K562 (cell line): Measurements from ENCODE around the gene KDM4C. TPM values are rescaled to one million over a fixed set of nuclear protein-coding genes. Genes with fewer than 3 reads are reported as not detected.

Experiments
- ATAC-seq: fragments of 200-7000 bp; cut with Tn5 transposase; 3 replicates; pipeline ENCODE4 v1.9.1; 2020; ENCODE audit warnings: moderate library complexity
- BruUV-seq: library from RNA; stranded (reverse); fragments of 400-500 nt; replicated peaks from 2 replicates; lab custom pipeline; 2021; lab: Mats Ljungman, UMichigan
- CTCF ChIA-PET: fragments of 300-600 bp; formaldehyde crosslinking; extraction: SDS; loops from one replicate; lab custom pipeline; 2021; ENCODE audit warnings: low intra/inter-chr PET ratio; lab: Yijun Ruan, JAX
- POLR2A ChIA-PET: fragments of 300-600, 350-650 bp; sonication (Branson Sonifier 250); formaldehyde crosslinking; extraction: SDS; loops from one replicate; lab custom pipeline; 2021; ENCODE audit warnings: antibody characterized with exemption, inconsistent platforms; lab: Yijun Ruan, JAX
- DNase-seq, 4 experiments: peaks; one replicate each; pipeline versions ENCODE4 v3.0.0 to v3.0.0-alpha.2; 2011 to 2018; ENCODE audit warnings: low spot score in 3 of 4, mixed read lengths in 3 of 4; ENCODE audit errors: extremely low read depth in 1 of 4
- FAIRE-seq: peaks from 2 replicates; lab custom pipeline; 2011; peaks lifted over from hg19 to GRCh38; lab: Jason Lieb, UNC
- H2AFZ ChIP-seq: 2 replicates; pipeline ENCODE4 v1.6.0; 2011; ENCODE audit warnings: low read depth, low read length, control low read depth, inconsistent platforms
- H3K27ac ChIP-seq: fragments of 200-600 bp; 3 replicates; pipeline ENCODE4 v1.8.0; 2011; ENCODE audit warnings: low read depth, mild to moderate bottlenecking, control low read depth, inconsistent platforms, low read length, moderate library complexity, mixed read lengths; ENCODE audit errors: extremely low read depth
- H3K27me3 ChIP-seq, 2 experiments: fragments of 300-600 bp in 1 of 2; 2 replicates in 1 of 2; 3 replicates in 1 of 2; pipeline versions ENCODE4 v1.6.0 to v1.8.0; 2011; ENCODE audit warnings: inconsistent platforms in 2 of 2, low read length in 2 of 2, mild to moderate bottlenecking in 1 of 2, mixed read lengths in 1 of 2, moderate library complexity in 1 of 2; ENCODE audit not compliant: control insufficient read depth in 2 of 2, insufficient read depth in 2 of 2
- H3K36me3 ChIP-seq: fragments of 300-600 bp; 3 replicates; pipeline ENCODE4 v1.8.0; 2011; ENCODE audit warnings: mild to moderate bottlenecking, low read length, inconsistent platforms; ENCODE audit not compliant: control insufficient read depth, insufficient read depth
- H3K4me1 ChIP-seq, 2 experiments: fragments of 200-600 bp in 1 of 2; replicated peaks in 1 of 2; 2 replicates in 1 of 2; 3 replicates in 1 of 2; pipeline versions ENCODE4 v1.5.1 to v1.8.0; 2011; ENCODE audit warnings: inconsistent platforms in 2 of 2, low read length in 2 of 2, mild to moderate bottlenecking in 1 of 2, mixed read lengths in 1 of 2, moderate library complexity in 1 of 2; ENCODE audit not compliant: control insufficient read depth in 2 of 2, insufficient read depth in 2 of 2
- H3K4me2 ChIP-seq: 2 replicates; pipeline ENCODE4 v1.6.1; 2011; ENCODE audit warnings: low read length, control low read depth, inconsistent platforms, mixed read lengths; ENCODE audit not compliant: insufficient read depth
- H3K4me3 ChIP-seq: fragments of 200-600 bp; sonication (generic), shearing (Covaris generic); 2 replicates; pipeline ENCODE4 v1.5.1; 2016; ENCODE audit warnings: control low read depth, inconsistent platforms
- H3K79me2 ChIP-seq: fragments of 200-600 bp; 3 replicates; pipeline ENCODE4 v1.8.0; 2011; ENCODE audit warnings: low read length, inconsistent platforms; ENCODE audit not compliant: control insufficient read depth, insufficient read depth
- H3K9ac ChIP-seq, 2 experiments: 2 replicates each; pipeline versions ENCODE4 v1.6.0 to v1.6.1; 2011; ENCODE audit warnings: low read depth in 2 of 2, low read length in 2 of 2, control low read depth in 1 of 2, inconsistent platforms in 1 of 2, mild to moderate bottlenecking in 1 of 2, mixed read lengths in 1 of 2; ENCODE audit not compliant: insufficient read depth in 1 of 2
- H3K9me1 ChIP-seq: one replicate; pipeline ENCODE4 v1.6.0; 2011; ENCODE audit warnings: inconsistent platforms, mild to moderate bottlenecking, low read length, moderate library complexity; ENCODE audit not compliant: control insufficient read depth, insufficient read depth
- H3K9me3 ChIP-seq: replicated peaks from 2 replicates; pipeline ENCODE4 v1.5.1; 2011; ENCODE audit warnings: low read depth, low read length, inconsistent platforms; ENCODE audit not compliant: control insufficient read depth, insufficient read depth
- H4K20me1 ChIP-seq: replicated peaks from 2 replicates; pipeline ENCODE4 v1.6.1; 2011; ENCODE audit warnings: low read length, inconsistent platforms, mixed read lengths; ENCODE audit not compliant: control insufficient read depth, insufficient read depth
- ARID1B ChIP-seq: fragments of 450-650 bp; IDR thresholded peaks from 2 replicates; pipeline ENCODE4 v1.6.1; 2016; ENCODE audit warnings: antibody characterized with exemption, mild to moderate bottlenecking, inconsistent platforms
- JUN ChIP-seq, 2 experiments: sonication (generic) in 1 of 2; formaldehyde crosslinking in 1 of 2; IDR thresholded peaks; 2 replicates each; pipeline versions ENCODE4 v1.6.1 to v1.8.0; 2012 to 2022; ENCODE audit warnings: borderline replicate concordance in 2 of 2, mild to moderate bottlenecking in 2 of 2, improper control_type of control experiment in 1 of 2, low read depth in 1 of 2, low read length in 1 of 2, missing genetic modification reagents in 1 of 2
- KLF10 ChIP-seq: fragments of 250-450 bp; sonication (Bioruptor Pico); IDR thresholded peaks from 2 replicates; pipeline ENCODE4 v1.6.1; 2021; ENCODE audit warnings: matching md5 sums
- POLR2B ChIP-seq: fragments of 450-650 bp; IDR thresholded peaks from 2 replicates; pipeline ENCODE4 v1.6.1; 2018; ENCODE audit warnings: low read depth; ENCODE audit not compliant: partially characterized antibody
- SRSF3 ChIP-seq: fragments of 200-400 bp; formaldehyde crosslinking; IDR thresholded peaks from 2 replicates; pipeline ENCODE4 v1.6.1; 2016; ENCODE audit warnings: mild to moderate bottlenecking, low read length, moderate library complexity; ENCODE audit not compliant: insufficient read depth
- U2AF1 ChIP-seq: fragments of 200-400 bp; formaldehyde crosslinking; optimal IDR thresholded peaks from 2 replicates; pipeline ENCODE3; 2017; ENCODE audit warnings: mild to moderate bottlenecking, low read depth, low read length, moderate library complexity
- ZNF174 ChIP-seq: fragments of 250-450 bp; sonication (Bioruptor Pico); IDR thresholded peaks from 2 replicates; pipeline ENCODE4 v1.4.0; 2020; ENCODE audit warnings: mild to moderate bottlenecking
- ZNF436 ChIP-seq: fragments of 250-450, 450-650 bp; sonication (Bioruptor Pico); formaldehyde crosslinking; IDR thresholded peaks from 2 replicates; pipeline ENCODE4 v1.7.0; 2020; ENCODE audit warnings: mild to moderate bottlenecking
- WGBS: fragments of 100-300 bp; shearing (Covaris generic); methylation state at CpG from one replicate; pipeline ENCODE4 v1.1.6; 2016; ENCODE audit warnings: low coverage, mixed read lengths; ENCODE audit not compliant: insufficient coverage; ENCODE audit errors: missing lambda C conversion rate; 5-methylcytosine and 5-hydroxymethylcytosine counted together
- in situ Hi-C: fragments of 300-500 bp; cut with MboI; formaldehyde crosslinking; loops from 4 replicates; pipeline ENCODE4 v1.15.0; 2018; ENCODE audit warnings: inconsistent platforms, mixed read lengths
- intact Hi-C: fragments of 100-400 bp; cut with micrococcal nuclease; formaldehyde crosslinking; loops from 2 replicates; pipeline ENCODE4 v1.14.2; 2022
- polyA plus RNA-seq, 8 experiments: library from polyadenylated mRNA; depleted of rRNA in 4 of 8; stranded (reverse) in 5 of 8; unstranded in 3 of 8; fragments of >200 nt; fragmentation: Nextera tagmentation in 2 of 8; fragmentation: Illumina TruSeq in 1 of 8; extraction: Ambion mirVana in 2 of 8; extraction: Trizol in 1 of 8; gene quantifications; 2 replicates each; pipeline versions ENCODE4 v1.2.1 to v1.2.3, GENCODE V29; 2011 to 2014; ENCODE audit warnings: inconsistent platforms in 1 of 8, missing spikeins in 1 of 8
- total RNA-seq, 7 experiments: library from RNA; depleted of rRNA in 6 of 7; stranded (reverse); fragments of >200 nt in 6 of 7; fragmentation: Illumina TruSeq in 2 of 7; extraction: Trizol in 2 of 7; gene quantifications; 2 replicates each; pipeline versions ENCODE4 v1.2.1 to v1.2.3, GENCODE V29; 2011 to 2021; ENCODE audit warnings: low replicate concordance in 1 of 7
- TF ChIP-seq, protein P1 (sequence below): sonication (generic); formaldehyde crosslinking; IDR thresholded peaks from 2 replicates; pipeline ENCODE4 v1.8.0; 2022; ENCODE audit warnings: missing genetic modification reagents, mild to moderate bottlenecking, moderate library complexity, borderline replicate concordance
- TF ChIP-seq, protein P2 (sequence below): IDR thresholded peaks from 3 replicates; pipeline ENCODE4 v1.6.1; 2011; ENCODE audit warnings: borderline replicate concordance, mild to moderate bottlenecking; ENCODE audit not compliant: insufficient read length, insufficient read depth
- TF ChIP-seq, protein P3 (sequence below): fragments of 450-650 bp; IDR thresholded peaks from 2 replicates; pipeline ENCODE4 v1.6.1; 2016
- TF ChIP-seq, protein P4 (sequence below): sonication (generic); formaldehyde crosslinking; IDR thresholded peaks from 2 replicates; pipeline ENCODE4 v1.8.1; 2022; ENCODE audit warnings: missing genetic modification reagents

Gene KDM4C
- total and polyA plus RNA-seq, 9 of the 15 experiments (the other 6 are each of a cell fraction or from before 2014, with no cell fraction given), result 5.4 to 17.0 (median 12.6) TPM

DNA sequence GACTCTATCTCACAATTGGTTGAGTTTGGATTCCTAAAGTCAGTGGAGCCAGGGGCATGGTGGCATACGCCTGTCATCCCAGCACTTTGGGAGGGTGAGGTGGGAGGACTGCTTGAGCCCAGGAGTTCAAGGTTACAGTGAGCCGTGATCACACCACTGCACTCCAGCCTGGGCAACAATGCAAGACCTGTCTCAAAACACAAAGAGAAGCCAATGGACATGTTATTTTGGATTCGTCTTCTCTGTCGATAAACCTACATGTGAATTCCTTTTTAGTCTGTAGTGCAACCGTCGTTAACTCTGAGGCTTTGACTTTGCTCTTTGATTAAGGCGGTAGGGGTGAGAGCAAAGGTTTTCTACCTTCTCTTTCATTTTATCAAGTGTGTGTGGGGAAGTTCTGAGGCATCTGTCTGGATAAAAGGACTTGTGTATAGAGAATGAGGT is 142.7 kb downstream of the KDM4C start:
- Histone ChIP-seq H3K4me1 (peaks cover 0 to 15% of the 10 kb centered on the region in 2 experiments; a peak in 3 of 5 replicates), H3K9ac (no peak overlapping the region), H3K4me2 (no peak overlapping the region), H3K9me1 (no peaks in the 10 kb centered on the region), H3K27me3 (no peaks in the 10 kb centered on the region), H3K4me3 (no peak overlapping the region), H3K36me3 (no peaks in the 10 kb centered on the region), H2AFZ (no peak overlapping the region), H4K20me1 (no peaks in the 10 kb centered on the region), H3K27ac (no peak overlapping the region), H3K9me3 (no peaks in the 10 kb centered on the region), H3K79me2 (no peaks in the 10 kb centered on the region; the same call in 2 of the 3 replicates)
- DNase-seq, result no peak
- ChIA-PET CTCF (no interaction called here), POLR2A (interaction anchor here (0.6 kb wide), 1 partner anchor 99 kb away, joined by 3 read pairs; no protein-coding TSS in a partner anchor)
- in situ Hi-C loops, result loop anchor here (25.0 kb wide), 1 partner anchor 287 kb away; no protein-coding TSS in a partner anchor
- intact Hi-C loops, result loop anchor here (10.0 kb wide), 1 partner anchor 364 kb away; no protein-coding TSS in a partner anchor
- FAIRE-seq, result no peak
- TF ChIP-seq ARID1B (no peak), ZNF436 (CRISPR knock-in tag) (no peak), KLF10 (no peak), JUN (IDR thresholded peaks at IDR 0.05; ENCODE audit: borderline replicate concordance, low read depth, low read length) (no peak), JUN (CRISPR knock-in tag; IDR thresholded peaks at IDR 0.05; ENCODE audit: borderline replicate concordance) (no peak), SRSF3 (no peak), ZNF174 (CRISPR knock-in tag) (no peak), POLR2B (no peak), U2AF1 (no peak)
- TF ChIP-seq, protein P1, sequence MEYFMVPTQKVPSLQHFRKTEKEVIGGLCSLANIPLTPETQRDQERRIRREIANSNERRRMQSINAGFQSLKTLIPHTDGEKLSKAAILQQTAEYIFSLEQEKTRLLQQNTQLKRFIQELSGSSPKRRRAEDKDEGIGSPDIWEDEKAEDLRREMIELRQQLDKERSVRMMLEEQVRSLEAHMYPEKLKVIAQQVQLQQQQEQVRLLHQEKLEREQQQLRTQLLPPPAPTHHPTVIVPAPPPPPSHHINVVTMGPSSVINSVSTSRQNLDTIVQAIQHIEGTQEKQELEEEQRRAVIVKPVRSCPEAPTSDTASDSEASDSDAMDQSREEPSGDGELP, result no peak
- TF ChIP-seq, protein P2, sequence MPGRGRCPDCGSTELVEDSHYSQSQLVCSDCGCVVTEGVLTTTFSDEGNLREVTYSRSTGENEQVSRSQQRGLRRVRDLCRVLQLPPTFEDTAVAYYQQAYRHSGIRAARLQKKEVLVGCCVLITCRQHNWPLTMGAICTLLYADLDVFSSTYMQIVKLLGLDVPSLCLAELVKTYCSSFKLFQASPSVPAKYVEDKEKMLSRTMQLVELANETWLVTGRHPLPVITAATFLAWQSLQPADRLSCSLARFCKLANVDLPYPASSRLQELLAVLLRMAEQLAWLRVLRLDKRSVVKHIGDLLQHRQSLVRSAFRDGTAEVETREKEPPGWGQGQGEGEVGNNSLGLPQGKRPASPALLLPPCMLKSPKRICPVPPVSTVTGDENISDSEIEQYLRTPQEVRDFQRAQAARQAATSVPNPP, result no peak
- TF ChIP-seq, protein P3, sequence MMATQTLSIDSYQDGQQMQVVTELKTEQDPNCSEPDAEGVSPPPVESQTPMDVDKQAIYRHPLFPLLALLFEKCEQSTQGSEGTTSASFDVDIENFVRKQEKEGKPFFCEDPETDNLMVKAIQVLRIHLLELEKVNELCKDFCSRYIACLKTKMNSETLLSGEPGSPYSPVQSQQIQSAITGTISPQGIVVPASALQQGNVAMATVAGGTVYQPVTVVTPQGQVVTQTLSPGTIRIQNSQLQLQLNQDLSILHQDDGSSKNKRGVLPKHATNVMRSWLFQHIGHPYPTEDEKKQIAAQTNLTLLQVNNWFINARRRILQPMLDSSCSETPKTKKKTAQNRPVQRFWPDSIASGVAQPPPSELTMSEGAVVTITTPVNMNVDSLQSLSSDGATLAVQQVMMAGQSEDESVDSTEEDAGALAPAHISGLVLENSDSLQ, result no peak
- TF ChIP-seq, protein P4, sequence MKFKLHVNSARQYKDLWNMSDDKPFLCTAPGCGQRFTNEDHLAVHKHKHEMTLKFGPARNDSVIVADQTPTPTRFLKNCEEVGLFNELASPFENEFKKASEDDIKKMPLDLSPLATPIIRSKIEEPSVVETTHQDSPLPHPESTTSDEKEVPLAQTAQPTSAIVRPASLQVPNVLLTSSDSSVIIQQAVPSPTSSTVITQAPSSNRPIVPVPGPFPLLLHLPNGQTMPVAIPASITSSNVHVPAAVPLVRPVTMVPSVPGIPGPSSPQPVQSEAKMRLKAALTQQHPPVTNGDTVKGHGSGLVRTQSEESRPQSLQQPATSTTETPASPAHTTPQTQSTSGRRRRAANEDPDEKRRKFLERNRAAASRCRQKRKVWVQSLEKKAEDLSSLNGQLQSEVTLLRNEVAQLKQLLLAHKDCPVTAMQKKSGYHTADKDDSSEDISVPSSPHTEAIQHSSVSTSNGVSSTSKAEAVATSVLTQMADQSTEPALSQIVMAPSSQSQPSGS (CRISPR knock-in tag), result no peak
- no TSS peak for BruUV-seq
- WGBS, result 90% methylated on average over 7 of the region's 7 CpGs
- ATAC-seq, result no peak
